NCI-H1436 (cell line): ENCODE data around the gene PEBP1.
"Not testable (repeated sequence)": the region's sequence is repeated elsewhere in the genome, so short reads cannot be mapped to it uniquely, and the experiment has no call there.

Source experiments
- DNase-seq: peaks from one replicate; lab custom pipeline; 2025; lab: John Stamatoyannopoulos, UW

The PEBP1 gene

GRCh38 chr12:118135788-118136558 is at the start of gene PEBP1:
PEBP1 (plus strand) TSS chr12:118136124; CDS start chr12:118136210, 86 bp downstream.
- DNase-seq = peak; percentile 89

DNA sequence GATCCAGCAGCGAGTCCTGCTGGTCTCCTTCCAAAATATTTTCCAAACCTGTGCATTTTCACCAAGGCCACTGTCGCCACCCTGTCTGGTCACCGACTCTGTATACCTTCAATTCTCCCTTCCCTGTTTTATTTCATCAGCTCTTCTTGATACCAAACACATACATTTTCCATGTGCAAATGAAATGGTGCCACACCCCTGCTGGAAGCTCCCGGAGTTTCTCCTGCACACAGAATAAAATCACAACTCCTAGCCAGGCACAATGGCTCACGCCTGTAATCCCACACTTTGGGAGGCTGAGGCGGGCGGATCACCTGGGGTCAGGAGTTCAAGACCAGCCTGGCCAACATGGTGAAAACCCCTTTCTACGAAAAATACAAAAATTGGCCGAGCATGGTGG is 46.1 kb upstream of the PEBP1 start:
- DNase-seq = no peak

GRCh38 chr12:118094039-118094438 is 41.9 kb upstream of the PEBP1 start:
- no peak for DNase-seq

DNA sequence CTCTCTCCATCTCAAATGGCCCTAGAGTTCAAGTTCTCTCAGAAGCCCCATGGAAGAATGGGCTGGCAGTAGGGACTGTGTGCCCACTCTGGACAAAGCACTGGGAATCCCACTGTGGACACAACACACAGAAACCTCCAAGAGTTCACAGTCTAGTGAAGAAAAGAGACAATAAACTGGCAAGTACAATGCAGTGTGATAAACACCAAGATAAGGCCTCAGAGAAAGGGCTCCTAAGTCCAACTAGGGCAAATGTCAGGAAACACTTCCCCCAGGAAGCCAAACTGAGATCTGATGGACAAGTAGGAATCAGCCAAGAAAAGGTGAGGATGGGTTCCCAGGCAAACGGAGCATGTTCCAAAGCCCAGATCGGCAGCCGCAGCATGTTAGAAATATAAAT is 37.5 kb upstream of the PEBP1 start:
- DNase-seq = no peak

DNA sequence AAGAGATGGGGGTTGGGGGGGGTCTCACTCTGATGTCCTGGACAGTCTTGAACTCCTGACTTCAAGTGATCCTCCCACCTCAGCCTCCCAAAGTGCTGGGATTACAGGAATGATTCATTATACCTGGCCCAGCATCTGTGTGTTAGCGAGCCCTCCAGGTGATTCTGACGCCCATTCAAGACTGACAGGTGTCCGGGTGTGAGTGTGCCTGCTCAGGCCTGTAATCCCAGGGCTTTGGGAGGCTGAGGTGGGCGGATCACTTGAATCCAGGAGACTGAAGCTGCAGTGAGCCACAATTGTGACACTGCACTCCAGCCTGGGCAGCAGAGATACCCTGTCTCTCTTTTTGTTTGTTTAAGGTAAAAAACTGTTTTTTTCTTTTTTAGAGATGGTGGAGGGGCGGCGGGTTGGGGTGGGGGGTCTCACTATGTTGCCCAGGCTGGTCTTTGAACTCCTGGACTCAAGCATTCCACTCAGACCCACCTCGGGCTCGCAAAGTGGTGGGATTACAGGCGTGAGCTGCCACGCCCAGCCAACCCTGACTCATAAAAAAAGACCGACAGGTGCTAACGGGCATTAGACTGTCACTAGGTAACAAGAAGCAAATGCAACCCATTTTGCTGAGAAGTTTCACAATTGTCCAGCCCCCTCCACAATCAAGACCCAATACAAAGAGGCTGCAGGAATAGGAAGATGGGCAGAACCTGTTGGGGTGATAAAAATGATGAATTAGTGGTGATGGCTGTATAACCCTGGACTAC is 36.8 kb upstream of the PEBP1 start:
- peak; percentile 20 for DNase-seq

DNA sequence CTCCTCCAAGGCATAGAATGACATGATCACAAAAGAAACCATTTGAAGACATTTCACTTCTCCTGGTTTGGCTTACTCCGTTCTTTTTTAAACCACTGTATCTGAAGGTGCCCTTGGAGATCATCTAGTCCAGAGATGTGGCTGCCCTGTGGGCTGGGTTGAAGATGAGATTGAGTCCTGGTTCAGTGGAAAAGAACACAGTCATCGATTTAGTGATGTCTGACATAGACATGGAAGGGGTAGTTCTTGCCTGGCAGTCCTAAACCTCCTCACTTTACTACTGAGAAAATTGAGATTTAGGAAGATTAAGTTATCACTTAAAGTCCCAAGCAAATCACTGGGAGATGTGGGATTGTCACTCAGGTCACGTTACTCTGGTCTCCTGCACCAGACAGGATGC is 34.9 kb upstream of the PEBP1 start:
- no peak for DNase-seq

DNA sequence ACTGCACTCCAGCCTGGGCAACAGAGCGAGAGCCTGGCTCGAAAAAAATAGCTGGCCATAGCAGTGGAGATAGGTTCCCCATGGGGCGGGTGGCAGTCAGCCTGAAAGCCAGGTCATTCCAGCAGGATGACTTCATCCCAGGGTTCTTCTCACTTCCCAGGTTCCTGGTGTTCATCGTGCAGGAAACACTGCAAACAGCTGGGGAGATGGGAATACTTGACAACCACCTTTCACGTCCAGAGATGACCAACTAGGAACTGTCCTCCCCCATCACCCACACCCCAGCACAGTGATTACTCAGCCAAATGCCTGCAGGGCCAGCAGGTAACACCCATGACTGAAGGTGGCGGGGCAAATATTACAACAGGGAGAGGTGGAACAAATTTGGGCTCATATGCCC is 33.9 kb upstream of the PEBP1 start:
- DNase-seq = no peak

GRCh38 chr12:118102609-118103008 is 33.3 kb upstream of the PEBP1 start:
- DNase-seq = no peak

DNA sequence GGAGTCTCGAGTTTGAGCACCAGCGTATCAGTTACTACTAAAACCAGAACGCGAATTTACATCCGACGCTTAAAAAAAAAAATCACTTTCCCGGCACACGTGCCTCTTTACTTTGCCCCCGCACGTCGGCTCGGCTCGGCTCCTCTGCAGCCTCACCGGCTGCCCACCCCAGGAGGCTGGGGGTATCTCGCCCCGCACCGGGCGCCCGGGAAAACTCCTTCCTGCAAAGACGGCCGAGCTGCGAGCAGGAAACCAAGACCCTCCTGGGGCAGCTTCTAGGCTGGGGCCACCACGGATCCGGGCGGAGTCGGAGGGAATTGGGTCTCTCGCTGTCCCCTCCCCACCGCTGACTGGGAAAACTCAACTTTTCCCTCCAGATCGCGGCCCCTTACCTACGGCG is 32.7 kb upstream of the PEBP1 start:
- DNase-seq = no peak

- peak; percentile 71 for DNase-seq
Measured at GRCh38 chr12:118103601-118104382, 32.1 kb upstream of the PEBP1 start, which contains the start of gene VSIG10. VSIG10 (minus strand) TSS chr12:118104011; CDS start chr12:118103671, 340 bp downstream.

- DNase-seq = no peak
Measured at GRCh38 chr12:118107011-118107410, 28.9 kb upstream of the PEBP1 start.

DNA sequence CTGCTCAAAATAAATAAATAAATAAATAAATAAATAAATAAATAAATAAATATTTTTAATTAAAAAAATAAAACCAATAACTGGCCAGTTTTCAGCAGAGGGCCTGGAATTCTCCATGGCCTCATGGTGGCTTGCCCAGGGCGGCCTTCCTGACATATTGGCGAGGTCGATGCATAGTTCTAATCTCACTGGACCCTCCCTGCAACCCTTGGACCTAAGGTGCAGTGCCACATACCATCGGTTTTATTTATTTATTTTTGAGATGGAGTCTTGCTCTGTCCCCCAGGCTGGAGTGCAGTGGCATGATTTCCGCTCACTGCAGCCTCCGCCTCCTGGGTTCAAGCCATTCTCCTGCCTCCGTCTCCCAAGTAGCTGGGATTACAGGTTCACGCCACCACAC is 28.2 kb upstream of the PEBP1 start:
- DNase-seq = no peak

GRCh38 chr12:118109088-118109487 is 26.8 kb upstream of the PEBP1 start:
- no peak for DNase-seq

DNA sequence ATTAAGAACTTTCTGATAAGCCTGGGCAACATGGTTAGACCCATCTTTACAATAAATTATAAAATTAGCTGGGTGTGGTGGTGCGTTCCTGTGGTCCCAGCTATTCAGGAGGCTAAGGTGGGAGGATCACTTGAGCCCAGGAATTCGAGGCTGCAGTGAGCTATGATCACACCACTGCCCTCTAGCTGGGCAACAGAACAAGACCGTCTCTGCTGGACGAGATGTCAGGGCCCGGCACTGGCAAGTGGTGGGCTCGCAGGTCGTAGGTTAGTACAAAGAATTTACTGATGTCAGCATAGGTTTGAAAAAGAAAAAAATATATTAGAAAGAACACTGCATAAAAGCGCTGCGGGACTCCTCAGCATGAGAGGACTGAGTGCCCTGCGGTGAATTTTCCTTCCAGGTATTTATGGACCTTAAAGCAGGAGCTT is 16.5 kb upstream of the PEBP1 start:
- no peak for DNase-seq

GRCh38 chr12:118120579-118121363 is 15.2 kb upstream of the PEBP1 start:
- peak; percentile 44 for DNase-seq

DNA sequence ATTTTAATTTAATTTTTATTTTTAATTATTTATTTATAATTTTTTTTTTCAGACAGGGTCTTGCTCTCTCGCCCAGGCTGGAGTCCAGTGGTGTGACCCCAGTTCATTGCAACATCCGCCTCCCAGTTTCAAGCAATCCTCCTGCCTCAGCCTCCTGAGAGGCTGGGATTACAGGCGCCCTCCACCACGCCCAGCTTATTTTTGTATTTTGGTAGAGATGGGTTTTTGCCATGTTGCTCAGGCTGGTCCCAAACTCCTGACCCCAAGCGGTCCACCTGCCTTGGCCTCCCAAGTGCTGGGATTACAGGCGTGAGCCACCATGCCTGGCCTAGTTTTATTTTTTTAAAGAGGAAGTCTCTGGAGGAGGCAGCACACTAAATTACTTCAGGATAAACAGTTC is 13.7 kb upstream of the PEBP1 start:
- no peak for DNase-seq

DNA sequence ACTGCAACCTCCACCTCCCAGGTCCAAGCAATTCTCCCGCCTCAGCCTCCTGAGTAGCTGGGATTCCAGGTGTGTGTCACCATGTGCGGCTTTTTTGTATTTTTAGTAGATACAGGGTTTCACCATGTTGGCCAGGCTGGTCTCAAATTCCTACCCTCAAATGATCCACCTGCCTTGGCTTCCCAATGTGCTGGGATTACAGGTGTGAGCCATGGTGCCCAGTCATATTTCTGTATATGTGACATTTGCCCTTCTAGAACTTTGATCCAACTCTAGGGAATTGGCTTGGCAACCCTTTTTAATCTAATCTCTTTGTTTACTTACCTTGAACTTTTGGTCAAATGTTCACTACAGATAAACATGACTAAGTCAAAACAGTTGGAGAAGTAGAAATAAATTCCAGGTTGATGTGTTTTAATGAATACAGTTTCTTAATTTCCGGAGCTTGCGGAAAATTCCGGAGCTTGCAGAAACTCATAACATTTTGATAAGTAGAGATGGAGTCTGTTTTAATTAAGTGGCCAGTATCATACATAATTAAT is 11.5 kb upstream of the PEBP1 start:
- DNase-seq = no peak

DNA sequence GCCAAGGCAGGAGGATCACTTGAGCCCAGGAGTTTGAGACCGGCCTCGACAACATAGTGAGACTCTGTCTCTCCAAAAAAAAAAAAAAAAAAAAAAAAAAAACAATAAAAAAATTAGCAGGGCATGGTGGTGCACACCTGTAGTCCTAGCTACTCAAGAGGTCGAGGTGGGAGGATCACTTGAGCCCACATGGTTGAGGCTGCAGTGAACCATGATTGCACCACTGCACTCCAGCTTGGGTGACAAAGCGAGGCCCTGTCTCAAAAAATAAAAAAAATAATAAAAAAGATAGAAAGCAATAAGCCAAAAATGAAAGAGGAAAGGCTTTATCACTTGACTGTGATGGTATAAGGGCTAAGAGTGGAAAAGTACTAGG is 10.2 kb upstream of the PEBP1 start:
- no peak for DNase-seq

DNA sequence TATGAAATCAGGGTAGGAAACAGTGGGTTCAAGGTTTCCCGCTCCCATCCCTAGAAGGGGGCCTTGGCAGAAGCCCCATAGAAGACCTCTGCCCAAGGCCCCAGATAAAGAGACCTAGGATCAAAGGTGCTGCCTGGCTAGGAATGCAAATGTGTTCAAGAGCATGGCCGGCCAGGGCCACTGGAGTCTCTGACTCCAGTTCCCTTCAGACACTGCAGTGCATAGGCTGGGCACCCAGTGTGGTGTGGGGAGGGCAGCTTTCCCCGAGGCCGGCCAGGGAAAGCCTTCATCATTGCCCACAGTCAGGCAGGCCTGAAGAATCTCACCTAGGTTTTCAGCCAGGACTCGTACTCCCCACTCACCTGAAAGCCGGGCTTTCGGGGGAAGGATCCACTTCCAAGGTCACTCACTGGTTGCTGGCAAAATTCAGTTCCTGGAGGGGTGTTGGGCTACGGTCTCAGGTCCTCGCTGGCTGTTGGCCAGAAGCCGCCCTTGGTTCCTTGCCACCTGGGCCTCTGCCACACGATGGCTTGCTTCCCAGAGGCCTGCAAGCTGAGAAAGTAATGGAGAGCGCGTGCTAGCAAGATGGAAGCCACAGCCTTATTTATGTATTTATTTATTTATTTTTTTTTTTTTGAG is 9.7 kb upstream of the PEBP1 start:
- DNase-seq = no peak

DNA sequence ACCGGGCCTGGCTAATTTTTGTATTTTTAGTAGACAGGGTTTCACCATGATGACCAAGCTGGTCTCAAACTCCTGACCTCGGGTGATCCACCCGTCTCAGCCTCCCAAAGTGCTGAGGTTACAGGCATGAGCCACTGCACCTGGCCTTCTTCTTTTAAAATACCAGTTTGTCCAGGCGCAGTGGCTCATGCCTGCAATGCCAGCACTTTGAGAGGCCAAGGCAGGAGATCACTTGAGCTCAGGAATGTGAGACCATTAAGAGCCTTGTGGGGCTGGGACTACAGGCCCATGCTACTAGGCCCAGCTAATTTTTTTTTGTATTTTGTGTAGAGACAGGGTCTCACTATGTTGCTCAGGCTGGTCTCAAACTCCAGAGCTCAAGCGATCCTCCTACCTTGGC is 8.1 kb upstream of the PEBP1 start:
- DNase-seq = no peak

GRCh38 chr12:118129436-118129835 is 6.5 kb upstream of the PEBP1 start:
- not testable (repeated sequence) for DNase-seq
